IMR-90 (cell line): ENCODE data around the gene AMZ1. TPM values are rescaled to one million over a fixed set of nuclear protein-coding genes. Genes with fewer than 3 reads are reported as not detected.

ENCODE experiments used
- ATAC-seq: fragments of 200-7000 bp; cut with Tn5 transposase; 2 replicates; pipeline ENCODE4 v1.9.1; 2020; ENCODE audit warnings: low read depth, mild to moderate bottlenecking, moderate library complexity
- BruUV-seq: library from RNA; stranded (reverse); fragments of 400-500 nt; replicated peaks from 2 replicates; lab custom pipeline; 2021; lab: Mats Ljungman, UMichigan
- CTCF ChIA-PET: fragments of 300-600 bp; formaldehyde crosslinking; extraction: SDS; loops from one replicate; lab custom pipeline; 2021; ENCODE audit warnings: antibody characterized with exemption; lab: Yijun Ruan, JAX
- POLR2A ChIA-PET: fragments of 300-600 bp; sonication (Branson Sonifier 250); formaldehyde crosslinking; loops from one replicate; lab custom pipeline; 2022; ENCODE audit warnings: antibody characterized with exemption; ENCODE audit not compliant: unreplicated experiment; lab: Charles Lee
- DNase-seq: peaks from one replicate; pipeline ENCODE4 v3.0.0; 2013
- H2AFZ ChIP-seq: replicated peaks from 2 replicates; pipeline ENCODE3; 2013; ENCODE audit warnings: low read length, mild to moderate bottlenecking; ENCODE audit not compliant: poor library complexity
- H2AK5ac ChIP-seq: 2 replicates; pipeline ENCODE4 v1.6.1; 2013; ENCODE audit warnings: low read depth, low read length, inconsistent platforms
- H2AK9ac ChIP-seq: replicated peaks from 2 replicates; pipeline ENCODE3; 2013; ENCODE audit warnings: mild to moderate bottlenecking, low read depth, low read length, moderate library complexity; ENCODE audit not compliant: poor library complexity
- H2BK120ac ChIP-seq: 2 replicates; pipeline ENCODE4 v1.6.1; 2013; ENCODE audit warnings: low read depth, low read length, inconsistent platforms
- H2BK15ac ChIP-seq: 3 replicates; pipeline ENCODE4 v1.6.1; 2013; ENCODE audit warnings: low read depth, low read length, inconsistent platforms
- H2BK20ac ChIP-seq: 2 replicates; pipeline ENCODE4 v1.6.1; 2013; ENCODE audit warnings: low read depth, mild to moderate bottlenecking, inconsistent platforms, low read length, moderate library complexity
- H2BK5ac ChIP-seq: 2 replicates; pipeline ENCODE4 v1.6.1; 2013; ENCODE audit warnings: mild to moderate bottlenecking, low read depth, low read length, inconsistent platforms; ENCODE audit not compliant: poor library complexity, severe bottlenecking
- H3K14ac ChIP-seq: replicated peaks from 2 replicates; pipeline ENCODE4 v1.6.1; 2013; ENCODE audit warnings: low read depth, low read length, inconsistent platforms
- H3K18ac ChIP-seq: 2 replicates; pipeline ENCODE4 v1.6.1; 2013; ENCODE audit warnings: low read depth, low read length, control low read depth
- H3K23ac ChIP-seq: 2 replicates; pipeline ENCODE4 v1.6.1; 2013; ENCODE audit warnings: low read depth, low read length, inconsistent platforms
- H3K27ac ChIP-seq: 2 replicates; pipeline ENCODE4 v1.5.1; 2013; ENCODE audit warnings: mild to moderate bottlenecking, control low read depth, low read length; ENCODE audit not compliant: insufficient read depth
- H3K27me3 ChIP-seq: 2 replicates; pipeline ENCODE4 v1.6.1; 2013; ENCODE audit warnings: low read length; ENCODE audit not compliant: control insufficient read depth, insufficient read depth
- H3K36me3 ChIP-seq: 2 replicates; pipeline ENCODE4 v1.6.1; 2013; ENCODE audit warnings: low read length, mixed read lengths; ENCODE audit not compliant: control insufficient read depth, insufficient read depth
- H3K4ac ChIP-seq: 2 replicates; pipeline ENCODE4 v1.6.1; 2013; ENCODE audit warnings: low read depth, low read length, inconsistent platforms
- H3K4me1 ChIP-seq: 2 replicates; pipeline ENCODE4 v1.6.1; 2013; ENCODE audit warnings: low read length, mixed read lengths; ENCODE audit not compliant: control insufficient read depth, insufficient read depth
- H3K4me2 ChIP-seq: 2 replicates; pipeline ENCODE4 v1.6.1; 2013; ENCODE audit warnings: low read depth, mild to moderate bottlenecking, control low read depth, low read length, moderate library complexity
- H3K4me3 ChIP-seq: 2 replicates; pipeline ENCODE4 v1.5.1; 2013; ENCODE audit warnings: low read depth, mild to moderate bottlenecking, control low read depth, low read length, moderate library complexity; ENCODE audit not compliant: insufficient read depth
- H3K56ac ChIP-seq: 2 replicates; pipeline ENCODE4 v1.6.1; 2013; ENCODE audit warnings: low read length, inconsistent platforms; ENCODE audit not compliant: insufficient read depth; ENCODE audit errors: extremely low read depth
- H3K79me1 ChIP-seq, 2 experiments: 2 replicates each; pipeline ENCODE4 v1.6.1; 2013; ENCODE audit warnings: low read length in 2 of 2, inconsistent platforms in 1 of 2, low read depth in 1 of 2
- H3K9ac ChIP-seq: 2 replicates; pipeline ENCODE4 v1.6.1; 2013; ENCODE audit warnings: low read depth, low read length, control low read depth
- H3K9me1 ChIP-seq: 2 replicates; pipeline ENCODE4 v1.6.1; 2013; ENCODE audit warnings: low read length, inconsistent platforms; ENCODE audit not compliant: insufficient read depth
- H3K9me3 ChIP-seq: 2 replicates; pipeline ENCODE4 v1.6.1; 2013; ENCODE audit warnings: low read length; ENCODE audit not compliant: control insufficient read depth, insufficient read depth
- H4K20me1 ChIP-seq: 2 replicates; pipeline ENCODE4 v1.6.1; 2013; ENCODE audit warnings: low read length, inconsistent platforms; ENCODE audit not compliant: insufficient read depth
- H4K5ac ChIP-seq: 2 replicates; pipeline ENCODE4 v1.6.1; 2013; ENCODE audit warnings: mild to moderate bottlenecking, low read depth, low read length, control low read depth
- H4K8ac ChIP-seq, 2 experiments: 2 replicates each; pipeline ENCODE4 v1.6.1; 2013; ENCODE audit warnings: low read depth in 2 of 2, low read length in 2 of 2, control low read depth in 1 of 2, inconsistent platforms in 1 of 2
- H4K91ac ChIP-seq: 2 replicates; pipeline ENCODE4 v1.6.1; 2013; ENCODE audit warnings: low read depth, low read length, inconsistent platforms; ENCODE audit not compliant: insufficient read depth
- BHLHE40 ChIP-seq: fragments of 150-350 bp; IDR thresholded peaks from 2 replicates; pipeline ENCODE4 v1.6.1; 2016; ENCODE audit warnings: mild to moderate bottlenecking, low read depth, low read length
- ELK1 ChIP-seq: fragments of 150-350 bp; IDR thresholded peaks from 2 replicates; pipeline ENCODE4 v1.6.1; 2016; ENCODE audit warnings: low read depth, mild to moderate bottlenecking, low read length, moderate library complexity, borderline replicate concordance
- MXI1 ChIP-seq: IDR thresholded peaks from 2 replicates; pipeline ENCODE4 v1.6.1; 2012; ENCODE audit warnings: low read depth, mild to moderate bottlenecking, low read length, moderate library complexity, borderline replicate concordance
- WGBS, 2 experiments: methylation state at CpG; one replicate each; pipeline versions ENCODE4 v1.1.5 to v1.1.7; 2013; ENCODE audit warnings: missing lambda C conversion rate in 2 of 2; ENCODE audit not compliant: insufficient read length in 1 of 2; ENCODE audit errors: extremely low coverage in 2 of 2; 5-methylcytosine and 5-hydroxymethylcytosine counted together
- dilution Hi-C: fragments of 300-500 bp; cut with HindIII; formaldehyde crosslinking; loops from one replicate; pipeline ENCODE4 v1.14.3; 2018; ENCODE audit warnings: low sequenced_read_pairs; ENCODE audit not compliant: unreplicated experiment
- in situ Hi-C: fragments of 300-500 bp; cut with MboI; formaldehyde crosslinking; loops from 3 replicates; pipeline ENCODE4 v1.14.3; 2019; ENCODE audit warnings: low sequenced_read_pairs, inconsistent platforms, mixed read lengths
- intact Hi-C: fragments of 100-400 bp; cut with micrococcal nuclease; formaldehyde crosslinking; loops from 2 replicates; pipeline ENCODE4 v1.10.0; 2022
- polyA plus RNA-seq, 3 experiments: library from polyadenylated mRNA; depleted of rRNA; stranded (reverse); fragments of >200 nt; gene quantifications; 2 replicates each; pipeline ENCODE4 v1.2.3, GENCODE V29; 2012; ENCODE audit warnings: low replicate concordance in 1 of 3
- total RNA-seq: library from RNA; depleted of rRNA; stranded (reverse); fragments of >200 nt; gene quantifications from 2 replicates; pipeline ENCODE4 v1.2.3, GENCODE V29; 2012

Gene AMZ1
- total and polyA plus RNA-seq, 2 of the 4 experiments (the other 2 are of a cell fraction): 0.54 to 1.6 TPM

- intact Hi-C loops (no loop called here), in situ Hi-C loops (no loop called here), dilution Hi-C loops (no loop called here)
- Histone ChIP-seq H3K27ac (no peak overlapping the region), H3K36me3 (no peaks in the 10 kb centered on the region), H2BK20ac (no peak overlapping the region), H3K18ac (no peak overlapping the region), H2AK5ac (no peak overlapping the region), H3K9me3 (no peaks in the 10 kb centered on the region), H3K9me1 (no peaks in the 10 kb centered on the region), H4K5ac (no peak overlapping the region), H4K8ac (no peak overlapping the region), H3K14ac (no peak overlapping the region), H3K9ac (no peak overlapping the region), H2AFZ (no peak overlapping the region), H3K23ac (no peak overlapping the region), H3K27me3 (peaks cover 6% of the 10 kb centered on the region; the same call in 1 of the 2 replicates), H2BK15ac (no peak overlapping the region), H3K4me2 (no peak overlapping the region), H3K4me3 (no peak overlapping the region), H3K4me1 (no peaks in the 10 kb centered on the region; the same call in 1 of the 2 replicates), H2BK120ac (no peak overlapping the region), H3K56ac (no peak overlapping the region), H3K79me1 (no peaks in the 10 kb centered on the region), H4K91ac (no peak overlapping the region), H4K20me1 (no peaks in the 10 kb centered on the region), H3K4ac (no peak overlapping the region), H2AK9ac (peak overlapping the region; percentile 55), H2BK5ac (no peak overlapping the region)
- ATAC-seq (no peak), DNase-seq (no peak)
- CTCF ChIA-PET: no interaction called here
- POLR2A ChIA-PET: no interaction called here
- BruUV-seq: no TSS peak
- TF ChIP-seq BHLHE40 (no peak), ELK1 (no peak), MXI1 (no peak)
- WGBS, 2 experiments: 78% methylated on average over 6 of the region's 17 CpGs; no CpG with 5 or more reads in 1 of the 2 experiments
These were observed 13.4 kb downstream of the AMZ1 start for GRCh38 chr7:2701424-2701823.
